WERI-Rb-1 (cell line): Measurements from ENCODE around the gene ZSCAN5B.
A peak's percentile ranks its signal among the peaks of the same experiment; 100 is the strongest.

Source experiments
- DNase-seq: peaks from one replicate; pipeline ENCODE4 v3.0.0-alpha.2; 2020
- H3K27ac ChIP-seq: fragments of 250-450 bp; sonication (Bioruptor Pico); 2 replicates; pipeline ENCODE4 v1.5.1; 2020; ENCODE audit warnings: mild to moderate bottlenecking, moderate library complexity
- H3K27me3 ChIP-seq: fragments of 250-450 bp; sonication (Bioruptor Pico); 2 replicates; pipeline ENCODE4 v1.5.1; 2021; ENCODE audit warnings: mild to moderate bottlenecking, low read depth, moderate library complexity; ENCODE audit not compliant: insufficient read depth, severe bottlenecking
- H3K36me3 ChIP-seq: fragments of 250-450 bp; sonication (Bioruptor Pico); 2 replicates; pipeline ENCODE4 v1.5.1; 2020; ENCODE audit warnings: mild to moderate bottlenecking, moderate library complexity
- H3K4me3 ChIP-seq: 2 replicates; pipeline ENCODE4 v1.5.1; 2011; ENCODE audit warnings: low read depth, mild to moderate bottlenecking, control low read depth, low read length
- H3K9me3 ChIP-seq: fragments of 250-450 bp; sonication (Bioruptor Pico); 2 replicates; pipeline ENCODE4 v1.5.1; 2021; ENCODE audit warnings: mild to moderate bottlenecking, moderate library complexity; ENCODE audit not compliant: severe bottlenecking
- CTCF ChIP-seq: IDR thresholded peaks from 2 replicates; pipeline ENCODE4 v1.5.1; 2011; ENCODE audit warnings: low read depth, mild to moderate bottlenecking, control low read depth, inconsistent platforms, low read length

ZSCAN5B gene

GRCh38 chr19:56146904-56147303 is 50.7 kb downstream of the ZSCAN5B start:
- no peaks in the 10 kb centered on the region for H3K27me3 ChIP-seq
- no peak for DNase-seq
- H3K36me3 ChIP-seq = peaks cover 25% of the 10 kb centered on the region
- H3K4me3 ChIP-seq = no peak overlapping the region
- H3K9me3 ChIP-seq = no peaks in the 10 kb centered on the region
- H3K27ac ChIP-seq = no peak overlapping the region
- TF ChIP-seq CTCF = no peak

GRCh38 chr19:56145698-56146097 is 51.9 kb downstream of the ZSCAN5B start:
- H3K9me3 ChIP-seq = no peaks in the 10 kb centered on the region
- TF ChIP-seq CTCF = no peak
- peaks cover 25% of the 10 kb centered on the region for H3K36me3 ChIP-seq
- H3K27me3 ChIP-seq = no peaks in the 10 kb centered on the region
- no peak for DNase-seq
- H3K27ac ChIP-seq = no peak overlapping the region
- no peak overlapping the region for H3K4me3 ChIP-seq

- Histone ChIP-seq H3K27ac (no peak overlapping the region), H3K27me3 (no peaks in the 10 kb centered on the region), H3K4me3 (no peak overlapping the region), H3K9me3 (no peaks in the 10 kb centered on the region), H3K36me3 (peaks cover 25% of the 10 kb centered on the region)
- no peak for DNase-seq
- no peak for TF ChIP-seq CTCF
These were observed 52.8 kb downstream of the ZSCAN5B start for GRCh38 chr19:56144831-56145230.

- Histone ChIP-seq H3K36me3 (peaks cover 20% of the 10 kb centered on the region), H3K9me3 (no peaks in the 10 kb centered on the region), H3K4me3 (no peak overlapping the region), H3K27ac (no peak overlapping the region), H3K27me3 (no peaks in the 10 kb centered on the region)
- no peak for DNase-seq
- TF ChIP-seq CTCF = no peak
These were observed 53.2 kb downstream of the ZSCAN5B start for GRCh38 chr19:56144376-56144775.

GRCh38 chr19:56142897-56143434 is 54.6 kb downstream of the ZSCAN5B start:
- H3K9me3 ChIP-seq = no peaks in the 10 kb centered on the region
- no peak for DNase-seq
- TF ChIP-seq CTCF = no peak
- H3K4me3 ChIP-seq = no peak overlapping the region
- H3K27me3 ChIP-seq = no peaks in the 10 kb centered on the region
- H3K36me3 ChIP-seq = peaks cover 16% of the 10 kb centered on the region
- no peak overlapping the region for H3K27ac ChIP-seq

- peak overlapping the region; percentile 74 for H3K4me3 ChIP-seq
- H3K27me3 ChIP-seq = no peaks in the 10 kb centered on the region
- H3K36me3 ChIP-seq = peaks cover 9% of the 10 kb centered on the region
- H3K27ac ChIP-seq = no peak overlapping the region
- no peaks in the 10 kb centered on the region for H3K9me3 ChIP-seq
- DNase-seq = no peak
- no peak for TF ChIP-seq CTCF
These were observed 55.3 kb downstream of the ZSCAN5B start for GRCh38 chr19:56142087-56142787.
